ENCODE data around the gene CFAP77. TPM values are rescaled to one million over a fixed set of nuclear protein-coding genes. Genes with fewer than 3 reads are reported as not detected.

The CFAP77 gene
- total and polyA plus RNA-seq, 9 of the 15 experiments (the other 6 are each of a cell fraction or from before 2014, with no cell fraction given), result not detected

GRCh38 chr9:132401824-132402223 lies 8.2 kb upstream of the CFAP77 start:
- no TSS peak for BruUV-seq (replicated peaks)
- Histone ChIP-seq H3K9ac (ENCODE audit: insufficient read depth in 1 of 2, low read depth in 2 of 2, low read length in 2 of 2) (no peak overlapping the region), H3K9me3 (replicated peaks; ENCODE audit: control insufficient read depth, insufficient read depth, low read depth, low read length) (no peaks in the 10 kb centered on the region), H3K9me1 (ENCODE audit: control insufficient read depth, insufficient read depth, low read length) (no peaks in the 10 kb centered on the region), H3K4me3 (no peak overlapping the region), H3K4me1 (replicated peaks in 1 of 2; ENCODE audit: control insufficient read depth in 2 of 2, insufficient read depth in 2 of 2, low read length in 2 of 2) (peaks cover under 1 to 7% of the 10 kb centered on the region in 2 experiments; a peak in 3 of 5 replicates), H3K4me2 (ENCODE audit: insufficient read depth, low read length) (no peak overlapping the region), H3K36me3 (ENCODE audit: control insufficient read depth, insufficient read depth, low read length) (peaks cover 56% of the 10 kb centered on the region; the same call in 2 of the 3 replicates), H2AFZ (ENCODE audit: low read depth, low read length) (no peak overlapping the region), H3K27me3 (ENCODE audit: control insufficient read depth in 2 of 2, insufficient read depth in 2 of 2, low read length in 2 of 2) (no peaks in the 10 kb centered on the region), H3K79me2 (ENCODE audit: control insufficient read depth, insufficient read depth, low read length) (peaks cover 17% of the 10 kb centered on the region), H3K27ac (ENCODE audit: extremely low read depth, low read depth, low read length) (no peak overlapping the region), H4K20me1 (replicated peaks; ENCODE audit: control insufficient read depth, insufficient read depth, low read length) (no peaks in the 10 kb centered on the region)
- in situ Hi-C loops (cut with MboI) (no loop called here), intact Hi-C loops (cut with micrococcal nuclease) (no loop called here)
- FAIRE-seq (no peak), ATAC-seq (no peak), DNase-seq (ENCODE audit: extremely low read depth in 1 of 4, low spot score in 3 of 4) (no peak)
- ChIA-PET POLR2A (no interaction called here), CTCF (ENCODE audit: low intra/inter-chr PET ratio) (no interaction called here)
- 100% methylated on average over 2 of the region's 4 CpGs for WGBS (ENCODE audit: insufficient coverage, low coverage, missing lambda C conversion rate)
- TF ChIP-seq ARID3A (IDR thresholded peaks at IDR 0.05; ENCODE audit: borderline replicate concordance, low read depth, low read length) (no peak), YY1 (IDR thresholded peaks at IDR 0.05; ENCODE audit: borderline replicate concordance in 1 of 3, control insufficient read depth in 1 of 3, extremely low read depth in 1 of 3, insufficient read depth in 3 of 3, insufficient read length in 1 of 3, insufficient replicate concordance in 2 of 3, low read depth in 1 of 3, low read length in 2 of 3) (no peak), PRDM10 (IDR thresholded peaks at IDR 0.05; ENCODE audit: partially characterized antibody) (no peak), USF1 (CRISPR knock-in tag; IDR thresholded peaks at IDR 0.05) (no peak), DMBX1 (CRISPR knock-in tag; IDR thresholded peaks at IDR 0.05; ENCODE audit: borderline replicate concordance) (no peak), POLR2H (tag; IDR thresholded peaks at IDR 0.05; ENCODE audit: low read depth) (no peak), ZNF707 (CRISPR knock-in tag; conservative IDR thresholded peaks at IDR 0.05) (no peak), THRA (IDR thresholded peaks at IDR 0.05) (no peak), PHB (CRISPR knock-in tag; IDR thresholded peaks at IDR 0.05) (no peak), KLF10 (CRISPR knock-in tag; IDR thresholded peaks at IDR 0.05) (no peak)

Data from K562 (cell line).